Psoas muscle (tissue), 7 donors: ENCODE results near the gene SPINT2. TPM values are rescaled to one million over a fixed set of nuclear protein-coding genes. Genes with fewer than 3 reads are reported as not detected.

ENCODE experiments used
- polyA plus RNA-seq, 3 donors: library from polyadenylated mRNA; stranded (reverse); fragments of 200-250 nt; gene quantifications; one replicate each; pipeline ENCODE4 v1.2.3, GENCODE V29; 2013
- total RNA-seq, 4 donors: library from RNA; stranded (reverse); fragmentation: NEBNext Ultra II Directional in 2 of 4; extraction: Animal tissue kit (Norgen Biotek cat#: 25700) in 2 of 4; gene quantifications; one replicate each; pipeline versions ENCODE4 v1.2.1 to v1.2.4, GENCODE V29; 2021 to 2023
- donor health status: healthy with polysubstance abuse.
- donor health status: DM: no; HTN: no; CAD: no; lungs with moderate emphysema.
- donor health status: Bipolar disorder and iron deficiency.
- donor health status: healthy.
- donor health status: DM: no; HTN: no; CAD: no.
- donor health status: DM: no; HTN: no; CAD: no.
- donor health status: DM: yes; HTN: yes; CAD: no.

The SPINT2 gene
- total and polyA plus RNA-seq, 7 donors, result 0.49 to 2.2 (median 0.97) TPM

Other genes starting within 250 kb of the SPINT2 start
- gene DPF1, start 40.4 kb upstream of the SPINT2 start, total RNA-seq, result not detected
- gene DPF1, start 40.4 kb upstream of the SPINT2 start, polyA plus RNA-seq, result under 1 TPM; 0.07 to 0.17 (median 0.16) TPM
- gene PPP1R14A, start 8.2 kb upstream of the SPINT2 start, total RNA-seq, result 10 to 100 TPM in 3 of 4 donors, 1 to 10 TPM in 1; 9.2 to 17.0 (median 11.3) TPM
- gene PPP1R14A, start 8.2 kb upstream of the SPINT2 start, polyA plus RNA-seq, result 10 to 100 TPM in 2 of 3 donors, 1 to 10 TPM in 1; 9.9 to 18.7 (median 12.1) TPM
- 1 to 10 TPM in 2 of 4 donors, not detected in 2; 3.4 to 3.7 TPM for gene C19orf33, start 39.7 kb downstream of the SPINT2 start, total RNA-seq
- gene C19orf33, start 39.7 kb downstream of the SPINT2 start, polyA plus RNA-seq, result 1 to 10 TPM; 3.7 to 7.1 (median 6.5) TPM
- gene YIF1B, start 51.4 kb downstream of the SPINT2 start, total RNA-seq, result 10 to 100 TPM; 20.1 to 27.2 (median 21.6) TPM
- gene YIF1B, start 51.4 kb downstream of the SPINT2 start, polyA plus RNA-seq, result 10 to 100 TPM; 38.8 to 57.7 (median 42.7) TPM
- gene KCNK6, start 55.3 kb downstream of the SPINT2 start, total RNA-seq, result under 1 TPM; 0.54 to 0.69 (median 0.64) TPM
- gene KCNK6, start 55.3 kb downstream of the SPINT2 start, polyA plus RNA-seq, result under 1 TPM; 0.21 to 0.42 (median 0.39) TPM
- gene CATSPERG, start 71.3 kb downstream of the SPINT2 start, total RNA-seq, result 1 to 10 TPM in 3 of 4 donors, under 1 TPM in 1; 0.81 to 2.1 (median 1.6) TPM
- 1 to 10 TPM in 2 of 3 donors, under 1 TPM in 1; 0.75 to 2.6 (median 1.5) TPM for gene CATSPERG, start 71.3 kb downstream of the SPINT2 start, polyA plus RNA-seq
- gene PSMD8, start 110.0 kb downstream of the SPINT2 start, total RNA-seq, result 100 to 1,000 TPM; 348 to 889 (median 587) TPM
- 1,000 to 10,000 TPM in 1 of 3 donors, 100 to 1,000 TPM in 2; 719 to 1,414 (median 791) TPM for gene PSMD8, start 110.0 kb downstream of the SPINT2 start, polyA plus RNA-seq
- gene GGN, start 123.5 kb downstream of the SPINT2 start, total RNA-seq, result under 1 TPM in 2 of 4 donors, not detected in 2; 0.18 to 0.34 TPM
- gene GGN, start 123.5 kb downstream of the SPINT2 start, polyA plus RNA-seq, result under 1 TPM in 2 of 3 donors, not detected in 1; 0.04 to 0.21 TPM
- 1 to 10 TPM in 3 of 4 donors, under 1 TPM in 1; 0.69 to 2.1 (median 1.5) TPM for gene SPRED3, start 124.1 kb downstream of the SPINT2 start, total RNA-seq
- gene SPRED3, start 124.1 kb downstream of the SPINT2 start, polyA plus RNA-seq, result 1 to 10 TPM in 1 of 3 donors, under 1 TPM in 2; 0.01 to 1.0 (median 0.10) TPM
- 1 to 10 TPM; 1.1 to 4.5 (median 1.4) TPM for gene FAM98C, start 138.5 kb downstream of the SPINT2 start, total RNA-seq
- 1 to 10 TPM; 1.4 to 6.6 (median 1.8) TPM for gene FAM98C, start 138.5 kb downstream of the SPINT2 start, polyA plus RNA-seq
- 1 to 10 TPM in 1 of 4 donors, under 1 TPM in 3; 0.44 to 2.0 (median 0.80) TPM for gene RASGRP4, start 161.6 kb downstream of the SPINT2 start, total RNA-seq
- gene RASGRP4, start 161.6 kb downstream of the SPINT2 start, polyA plus RNA-seq, result under 1 TPM; 0.17 to 0.31 (median 0.25) TPM
- gene RYR1, start 169.1 kb downstream of the SPINT2 start, total RNA-seq, result 1,000 to 10,000 TPM in 2 of 4 donors, 100 to 1,000 TPM in 2; 572 to 1,211 (median 883) TPM
- gene RYR1, start 169.1 kb downstream of the SPINT2 start, polyA plus RNA-seq, result 100 to 1,000 TPM in 2 of 3 donors, 10 to 100 TPM in 1; 56.0 to 278 (median 122) TPM